Stimulated activated CD4-positive, alpha-beta T cell treated with anti-CD3 and anti-CD28 coated beads, Interleukin-12 subunit alpha, Interleukin-12 subunit beta, amount 100 ng/mL, for 4 hours (primary cell): ENCODE measurements around the gene PPP4R1.
"Not testable (repeated sequence)": the region's sequence is repeated elsewhere in the genome, so short reads cannot be mapped to it uniquely, and the experiment has no call there.

Experiments used
- DNase-seq: peaks from one replicate; pipeline ENCODE4 v3.0.0-alpha.2; 2020

Gene PPP4R1

DNA sequence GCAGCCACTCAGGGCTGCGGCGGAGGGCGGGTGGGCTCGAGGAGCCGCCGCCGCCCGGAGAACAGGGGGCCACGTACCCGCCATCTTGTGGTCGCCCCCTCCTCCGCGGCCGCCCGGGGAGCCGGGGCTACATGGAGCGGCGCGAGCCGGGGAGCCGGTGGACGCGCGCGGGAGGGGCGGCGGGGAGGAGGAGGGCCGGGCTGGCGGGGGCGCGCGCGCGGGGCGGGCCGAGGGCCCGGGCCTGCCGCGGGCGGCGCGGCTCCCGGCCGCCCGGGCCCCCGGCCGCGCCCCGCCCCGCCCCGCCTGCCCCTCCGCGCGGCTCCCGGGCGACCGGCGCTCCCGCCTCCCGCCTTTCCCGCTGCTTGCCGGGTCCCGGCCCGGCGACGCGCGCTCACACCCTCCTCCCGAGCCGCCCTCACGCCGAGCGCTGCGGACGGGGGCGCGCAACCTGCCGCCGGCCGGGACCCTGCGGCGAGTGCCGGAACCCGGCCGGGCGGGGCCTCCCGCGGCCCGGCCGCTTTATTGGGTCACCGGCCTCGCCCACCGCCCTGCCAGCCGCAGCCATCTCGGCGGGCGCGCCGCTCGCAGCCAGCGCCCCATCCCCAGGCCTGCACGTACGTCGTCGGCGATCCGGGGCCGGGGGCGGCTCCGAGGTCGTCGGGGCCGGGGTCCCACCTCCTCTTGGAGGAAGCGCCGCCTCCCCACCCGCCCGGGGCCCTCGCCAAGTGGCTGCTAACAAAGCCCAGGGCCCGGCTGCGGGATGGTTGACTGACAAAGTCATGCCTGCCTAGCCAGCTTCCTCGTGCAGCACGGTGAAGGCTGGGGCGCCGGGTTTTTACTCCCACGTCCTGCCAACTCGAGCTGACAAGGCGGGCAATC, at the start of gene PPP4R1:
Gene PPP4R1 (minus strand): TSS at position 159 of the 879 bp plus-strand sequence. CDS start 75 bp downstream, at position 84.
- DNase-seq: peak; percentile 68

DNA sequence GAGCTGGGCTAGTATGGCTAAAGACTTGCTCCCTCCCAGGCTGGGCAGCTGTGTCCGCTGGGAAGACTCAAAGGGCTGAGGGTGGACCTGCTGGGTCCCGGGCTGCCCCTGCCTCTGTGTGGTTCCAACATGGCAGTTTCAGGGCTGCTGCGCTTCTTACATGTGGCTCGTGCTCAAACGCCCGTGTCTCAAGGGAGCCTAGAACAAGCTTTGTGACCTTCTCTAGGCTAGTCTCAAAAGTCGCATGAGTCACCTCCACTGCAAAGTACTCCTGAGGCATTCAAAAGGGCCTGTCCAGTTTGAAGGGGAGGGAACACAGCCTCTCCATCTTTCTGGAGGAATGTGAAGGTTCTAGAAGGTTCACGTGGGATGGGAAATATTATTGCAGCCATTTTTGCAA, 49.0 kb upstream of the PPP4R1 start:
- no peak for DNase-seq

DNA sequence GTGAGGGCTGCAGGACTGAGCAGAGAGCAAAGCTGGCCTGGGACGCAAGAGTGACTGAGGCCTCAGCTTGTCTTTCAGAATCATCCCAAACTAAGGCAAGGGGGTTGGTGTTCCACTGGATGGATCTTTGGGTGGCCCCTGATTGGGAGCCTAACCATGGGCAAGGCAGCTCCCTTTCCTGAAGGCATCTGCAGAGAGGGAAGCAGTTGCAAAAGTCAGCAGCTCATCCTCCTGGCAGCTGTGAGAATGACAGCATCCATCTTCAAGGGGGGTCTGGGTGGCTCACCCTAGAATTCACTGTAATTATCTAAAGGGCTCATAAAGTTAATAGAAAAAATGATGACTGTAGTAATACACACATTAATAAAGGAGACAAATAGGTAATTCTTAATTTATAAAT, 47.2 kb upstream of the PPP4R1 start:
- no peak for DNase-seq

DNA sequence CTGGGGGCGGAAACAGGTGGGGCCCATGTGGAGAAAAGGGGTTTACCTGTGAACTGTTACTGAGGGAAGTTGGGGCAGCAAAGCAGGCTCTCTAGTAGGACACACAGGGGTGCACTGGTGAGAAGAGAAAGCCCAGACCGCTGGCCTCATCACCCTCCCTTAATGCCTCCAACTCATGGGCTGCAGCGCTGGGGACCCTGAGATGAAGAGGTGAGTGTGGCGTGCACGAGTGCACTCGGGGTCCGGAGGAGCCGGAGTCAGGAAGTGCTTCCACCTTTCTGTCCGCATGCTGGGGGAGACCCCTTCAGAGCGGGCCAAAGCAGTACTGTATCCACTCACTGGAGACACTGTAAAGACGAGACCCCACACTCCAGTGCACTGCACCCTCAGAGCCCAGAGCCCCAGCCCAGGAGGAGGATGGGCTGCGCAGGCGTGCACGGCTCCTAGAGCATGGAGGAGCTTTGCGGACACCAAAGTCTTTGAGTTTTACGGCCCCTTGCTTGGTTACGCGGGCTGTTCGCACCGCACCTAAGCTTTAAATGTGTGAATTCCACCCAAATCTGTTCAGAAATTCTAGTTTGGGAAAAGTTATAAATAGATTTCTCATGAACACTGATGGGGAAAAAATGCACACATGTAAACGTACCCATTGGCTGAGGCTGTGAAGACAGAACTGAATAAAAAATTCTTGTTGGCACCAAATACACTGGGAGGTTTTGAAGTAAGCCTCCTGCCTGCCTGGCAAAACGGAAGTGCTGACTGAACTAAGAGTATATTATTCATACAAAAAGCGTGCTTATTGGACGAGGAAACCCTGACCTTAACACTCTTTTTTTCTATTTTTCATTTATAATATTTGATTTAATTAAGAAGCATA, 45.4 kb upstream of the PPP4R1 start:
- DNase-seq: no peak

GRCh38 chr18:9658087-9658641, 43.8 kb upstream of the PPP4R1 start:
- DNase-seq: no peak

DNA sequence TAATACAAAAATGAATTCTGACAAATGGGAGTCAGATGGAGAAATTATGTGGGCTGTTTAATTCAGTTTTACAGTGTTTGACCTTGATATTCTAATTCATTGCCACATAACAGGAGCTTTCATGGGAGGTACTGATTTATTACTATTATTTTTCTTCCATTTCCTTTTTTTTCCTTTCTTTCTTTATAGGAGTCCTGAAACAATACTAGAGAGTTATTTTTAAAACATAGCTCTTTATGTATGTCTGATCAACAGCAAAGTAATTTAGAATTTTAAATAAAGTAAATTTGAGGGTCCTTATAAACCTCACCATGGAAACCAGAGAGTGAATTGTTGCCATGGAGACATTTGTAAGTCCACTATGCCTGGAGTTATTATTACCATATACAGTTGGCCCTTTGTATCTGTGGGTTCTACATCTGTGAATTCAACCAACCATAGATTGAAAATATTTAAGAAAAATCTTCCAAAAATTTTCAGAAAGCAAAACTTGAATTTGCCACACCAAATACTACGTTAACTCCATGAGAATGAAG, 40.9 kb upstream of the PPP4R1 start:
- no peak for DNase-seq

DNA sequence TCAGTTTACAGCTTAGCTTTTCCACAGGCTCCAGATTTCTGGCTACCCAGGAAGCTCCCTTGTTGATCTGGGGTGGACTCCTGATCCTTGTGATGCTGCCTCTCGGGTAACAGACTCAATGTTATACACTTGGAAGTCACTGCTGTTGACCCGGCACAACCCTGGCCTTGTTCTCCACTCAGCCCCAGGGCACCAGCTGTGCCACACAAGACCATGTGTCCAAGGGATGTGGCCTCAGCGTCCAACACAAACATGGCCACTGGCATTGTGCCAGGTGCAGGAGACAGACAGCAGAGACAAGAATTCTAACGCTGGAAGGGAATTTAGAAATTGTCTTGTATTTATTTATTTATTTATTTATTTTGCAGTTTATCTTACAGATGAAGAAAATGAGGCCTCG, 39.0 kb upstream of the PPP4R1 start:
- DNase-seq: no peak

GRCh38 chr18:9649164-9649540, 34.8 kb upstream of the PPP4R1 start:
- DNase-seq: no peak

DNA sequence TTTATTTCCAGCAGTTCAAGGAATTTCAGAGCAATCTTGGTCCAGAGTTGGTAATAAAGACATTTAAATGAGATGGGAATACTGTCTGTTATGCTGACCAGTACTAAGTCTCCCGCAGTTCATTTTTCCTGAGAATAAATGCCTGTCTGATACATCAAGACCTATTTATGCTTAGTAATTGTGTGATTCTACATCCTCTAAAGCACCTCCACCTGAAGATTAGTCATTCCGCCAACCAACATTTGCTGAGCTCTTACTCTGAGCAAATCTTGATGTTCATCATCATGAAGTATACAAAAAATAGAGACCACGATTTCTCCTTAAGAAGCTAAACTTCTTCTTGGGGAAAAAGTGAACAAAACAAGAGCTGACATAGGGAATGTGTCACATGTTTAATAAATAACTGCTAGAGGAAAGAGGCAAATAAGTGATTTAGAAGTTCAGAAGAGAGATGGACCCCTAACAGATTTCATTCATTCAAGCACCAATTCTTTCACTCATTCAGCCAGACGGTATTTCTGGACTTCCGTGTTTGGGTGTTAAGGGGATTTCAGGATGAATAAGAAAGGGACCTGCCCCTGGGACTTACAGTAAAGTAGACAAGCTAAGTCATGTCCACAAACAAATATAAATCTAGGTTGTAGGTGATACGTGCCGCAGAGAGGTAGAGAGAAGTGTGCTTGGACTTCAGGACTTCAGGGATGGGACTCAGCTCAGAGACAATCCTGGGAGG, 34.2 kb upstream of the PPP4R1 start:
- DNase-seq: no peak

GRCh38 chr18:9647496-9648323, 33.4 kb upstream of the PPP4R1 start:
- no peak for DNase-seq

- no peak for DNase-seq
Measured at GRCh38 chr18:9643549-9643948, 29.2 kb upstream of the PPP4R1 start.

GRCh38 chr18:9642799-9643462, 28.6 kb upstream of the PPP4R1 start:
- DNase-seq: no peak

- not testable (repeated sequence) for DNase-seq
Measured at GRCh38 chr18:9641081-9641480, 26.7 kb upstream of the PPP4R1 start.

DNA sequence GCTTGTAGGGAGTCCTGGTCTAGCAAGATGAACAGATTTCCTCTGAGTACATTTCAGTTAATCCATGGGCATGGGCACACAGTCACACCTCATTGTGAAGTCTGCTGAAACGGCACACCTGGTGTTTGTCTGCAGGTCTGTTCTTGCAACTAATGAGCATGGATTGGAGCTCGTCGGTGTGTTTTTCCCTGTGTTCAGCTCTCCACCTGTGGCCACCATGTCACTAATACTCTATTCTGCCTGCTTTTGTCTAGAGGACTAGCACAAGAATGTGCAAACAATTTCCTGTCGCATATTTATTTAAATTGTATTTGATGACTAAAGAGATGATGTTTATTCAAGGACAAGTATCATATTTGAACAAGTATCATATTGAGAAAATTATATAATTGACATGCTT, 24.5 kb upstream of the PPP4R1 start:
- no peak for DNase-seq

GRCh38 chr18:9637036-9637767, 22.8 kb upstream of the PPP4R1 start:
- no peak for DNase-seq

DNA sequence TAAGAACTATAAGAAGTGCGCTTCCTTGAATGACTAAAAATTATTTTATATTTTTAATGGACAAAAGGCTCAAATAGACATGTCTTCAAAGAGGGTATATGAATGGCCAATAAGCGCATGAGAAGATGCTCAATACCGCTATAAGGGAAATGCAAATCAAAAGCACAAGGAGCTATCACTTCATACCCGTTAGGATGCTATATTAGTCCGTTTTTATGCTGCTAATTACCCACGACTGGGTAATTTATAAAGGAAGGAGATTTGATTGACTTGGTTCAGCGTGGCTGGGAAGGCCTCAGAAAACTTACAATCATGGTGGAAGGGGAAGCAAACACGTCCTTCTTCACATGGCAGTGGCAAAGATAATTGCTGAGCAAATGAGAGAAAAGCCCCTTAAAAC, 20.5 kb upstream of the PPP4R1 start:
- DNase-seq: no peak

DNA sequence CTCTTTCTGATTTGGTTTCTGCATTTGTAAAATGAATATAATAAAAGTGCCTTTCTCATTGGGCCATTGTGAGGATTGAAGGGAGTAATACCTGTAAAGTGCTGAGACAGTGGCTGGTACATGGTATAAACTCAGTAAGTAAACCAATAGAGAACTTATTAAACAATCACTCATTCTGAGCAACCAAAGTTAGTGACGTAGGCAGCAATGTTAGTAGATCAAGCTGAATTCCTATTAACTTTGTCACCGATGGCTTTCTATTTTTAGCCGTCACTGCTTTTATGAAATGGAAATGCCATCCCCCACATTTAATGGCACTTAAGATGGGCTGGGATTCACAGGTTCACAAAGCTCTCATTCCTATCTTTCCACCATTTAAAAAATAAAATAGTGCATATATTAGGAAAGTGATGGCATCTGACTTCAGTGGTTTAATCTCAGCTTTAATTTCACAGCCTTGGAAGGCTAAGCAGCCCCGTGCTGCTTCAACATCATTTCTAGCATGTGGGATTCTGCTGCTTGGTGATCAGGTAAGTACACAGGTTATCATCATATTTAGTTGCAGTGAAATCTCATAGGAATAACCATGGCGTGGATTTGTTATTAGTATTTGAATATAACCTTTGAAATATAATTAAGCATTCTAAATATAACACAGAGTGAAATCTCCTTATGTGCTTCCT, 17.6 kb upstream of the PPP4R1 start:
- no peak for DNase-seq

- DNase-seq: no peak
Measured at GRCh38 chr18:9630444-9630843, 16.1 kb upstream of the PPP4R1 start.

- DNase-seq: no peak
Measured at GRCh38 chr18:9629709-9630108, 15.3 kb upstream of the PPP4R1 start.

- no peak for DNase-seq
Measured at GRCh38 chr18:9628984-9629383, 14.6 kb upstream of the PPP4R1 start.
